Fibroblast of skin of scalp (primary cell): ENCODE results near the gene MAGEC1. TPM values are rescaled to one million over a fixed set of nuclear protein-coding genes. Genes with fewer than 3 reads are reported as not detected.
"Not testable (repeated sequence)": the region's sequence is repeated elsewhere in the genome, so short reads cannot be mapped to it uniquely, and the experiment has no call there.

ENCODE experiments used
- DNase-seq: peaks from one replicate; pipeline ENCODE4 v3.0.0-alpha.2; 2013
- polyA plus RNA-seq, 2 experiments: library from polyadenylated mRNA; unstranded; fragments of 120-200 nt; gene quantifications; one replicate each; pipeline ENCODE4 v1.2.1, GENCODE V29; 2013; ENCODE audit not compliant: insufficient read length in 2 of 2

Gene MAGEC1
- not detected for polyA plus RNA-seq (2013, experiment 1 of 2; ENCODE audit: insufficient read length)
- not detected for polyA plus RNA-seq (2013, experiment 2 of 2; ENCODE audit: insufficient read length)

GRCh38 chrX:141903400-141904155 lies at the start of gene MAGEC1:
TSS of gene MAGEC1 (plus strand) at chrX:141903894. CDS start at chrX:141905073, 1,179 bp downstream.
- DNase-seq = no peak

- no peak for DNase-seq
Measured at GRCh38 chrX:141857479-141857878, 46.2 kb upstream of the MAGEC1 start.

GRCh38 chrX:141879616-141880015 lies 24.1 kb upstream of the MAGEC1 start:
- no peak for DNase-seq

- DNase-seq = not testable (repeated sequence)
Measured at GRCh38 chrX:141888811-141889210, 14.9 kb upstream of the MAGEC1 start.

GRCh38 chrX:141894733-141895132 lies 9.0 kb upstream of the MAGEC1 start:
- DNase-seq = no peak

GRCh38 chrX:141897690-141898089 lies 6.0 kb upstream of the MAGEC1 start:
- DNase-seq = no peak

- DNase-seq = no peak
Measured at GRCh38 chrX:141902366-141902765, 1.3 kb upstream of the MAGEC1 start.

- DNase-seq = no peak
Measured at GRCh38 chrX:141904262-141904661, 568 bp downstream of the MAGEC1 start.

- DNase-seq = no peak
Measured at GRCh38 chrX:141917801-141918200, 14.1 kb downstream of the MAGEC1 start.

GRCh38 chrX:141924293-141924692 lies 20.6 kb downstream of the MAGEC1 start:
- no peak for DNase-seq

- no peak for DNase-seq
Measured at GRCh38 chrX:141928432-141928831, 24.7 kb downstream of the MAGEC1 start.

GRCh38 chrX:141934059-141934641 lies 30.5 kb downstream of the MAGEC1 start:
- DNase-seq = no peak

- DNase-seq = no peak
Measured at GRCh38 chrX:141935645-141936044, 32.0 kb downstream of the MAGEC1 start.

- no peak for DNase-seq
Measured at GRCh38 chrX:141936080-141936479, 32.4 kb downstream of the MAGEC1 start.

- no peak for DNase-seq
Measured at GRCh38 chrX:141941234-141941633, 37.5 kb downstream of the MAGEC1 start.

- DNase-seq = no peak
Measured at GRCh38 chrX:141945426-141945825, 41.7 kb downstream of the MAGEC1 start.

- no peak for DNase-seq
Measured at GRCh38 chrX:141947350-141947749, 43.7 kb downstream of the MAGEC1 start.

GRCh38 chrX:141952603-141953002 lies 48.9 kb downstream of the MAGEC1 start:
- no peak for DNase-seq

- DNase-seq = no peak
Measured at GRCh38 chrX:141958675-141959074, 55.0 kb downstream of the MAGEC1 start.
